Activated T-cell treated with anti-CD3 and anti-CD28 coated beads for 24 hours (primary cell): ENCODE measurements around the gene VSTM1.
"Not testable (repeated sequence)": the region's sequence is repeated elsewhere in the genome, so short reads cannot be mapped to it uniquely, and the experiment has no call there.

Source experiments
- DNase-seq: peaks from one replicate; pipeline ENCODE4 v3.0.0-alpha.2; 2020; ENCODE audit warnings: low read depth

Gene VSTM1, protein sequence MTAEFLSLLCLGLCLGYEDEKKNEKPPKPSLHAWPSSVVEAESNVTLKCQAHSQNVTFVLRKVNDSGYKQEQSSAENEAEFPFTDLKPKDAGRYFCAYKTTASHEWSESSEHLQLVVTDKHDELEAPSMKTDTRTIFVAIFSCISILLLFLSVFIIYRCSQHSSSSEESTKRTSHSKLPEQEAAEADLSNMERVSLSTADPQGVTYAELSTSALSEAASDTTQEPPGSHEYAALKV

DNA sequence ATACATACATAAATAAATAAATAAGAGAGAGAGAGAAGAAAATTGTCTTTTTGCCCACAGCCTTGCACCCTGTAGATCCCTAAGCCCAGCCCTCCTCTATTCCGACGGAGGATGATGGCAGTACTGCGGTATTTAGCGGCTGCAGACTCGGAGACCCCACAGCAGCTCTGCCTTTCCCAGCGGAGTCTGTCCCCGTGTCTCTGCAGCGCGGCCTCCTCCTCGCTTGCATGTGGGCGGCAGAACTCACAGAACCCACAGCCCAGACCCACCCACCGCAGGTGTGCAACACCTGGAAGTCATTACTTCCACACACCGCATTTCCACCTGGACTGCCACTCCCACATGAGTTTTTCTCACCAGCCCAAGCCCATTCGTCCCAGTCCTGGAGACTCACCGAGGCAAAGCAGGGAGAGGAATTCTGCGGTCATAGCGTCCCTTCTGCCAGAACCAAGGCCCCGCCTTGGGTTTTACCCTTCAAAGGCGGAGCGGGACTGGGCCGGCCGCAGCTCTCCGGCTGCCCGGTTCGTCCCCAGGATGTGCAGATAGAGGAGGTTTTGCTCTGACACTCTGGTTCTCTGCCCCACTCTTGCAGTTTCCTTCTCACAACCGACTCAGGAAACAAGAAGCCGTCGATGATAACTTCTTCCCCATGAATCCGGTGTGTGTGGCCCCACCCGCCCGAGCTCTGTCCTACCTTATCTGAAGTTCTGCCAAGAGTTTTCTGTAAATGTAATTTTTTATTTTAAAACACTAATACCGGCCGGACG, at the start of gene VSTM1:
VSTM1 (minus strand) TSS at position 548 of the 767 bp plus-strand sequence; CDS start at position 428, 120 bp downstream.
- DNase-seq: no peak

DNA sequence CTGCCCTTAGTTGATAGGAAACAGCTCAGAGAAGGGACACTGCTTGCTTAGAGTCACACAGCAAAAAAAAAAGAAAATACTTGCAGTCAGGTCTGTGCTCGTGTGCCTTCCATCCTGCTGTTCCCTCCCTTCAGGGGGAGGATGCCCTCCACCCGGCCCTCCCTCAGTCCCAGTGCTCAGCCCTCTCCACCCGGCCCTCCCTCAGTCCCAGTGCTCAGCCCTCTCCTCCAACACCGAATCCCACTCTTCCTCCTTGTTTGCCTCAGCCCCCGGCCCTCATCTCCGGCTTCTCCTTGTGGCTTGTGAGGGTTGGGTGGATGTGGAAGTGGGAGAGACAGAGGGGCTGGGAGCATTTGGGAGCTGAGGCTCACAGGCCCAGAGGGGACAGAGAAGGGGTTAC, 46.0 kb upstream of the VSTM1 start:
- no peak for DNase-seq

DNA sequence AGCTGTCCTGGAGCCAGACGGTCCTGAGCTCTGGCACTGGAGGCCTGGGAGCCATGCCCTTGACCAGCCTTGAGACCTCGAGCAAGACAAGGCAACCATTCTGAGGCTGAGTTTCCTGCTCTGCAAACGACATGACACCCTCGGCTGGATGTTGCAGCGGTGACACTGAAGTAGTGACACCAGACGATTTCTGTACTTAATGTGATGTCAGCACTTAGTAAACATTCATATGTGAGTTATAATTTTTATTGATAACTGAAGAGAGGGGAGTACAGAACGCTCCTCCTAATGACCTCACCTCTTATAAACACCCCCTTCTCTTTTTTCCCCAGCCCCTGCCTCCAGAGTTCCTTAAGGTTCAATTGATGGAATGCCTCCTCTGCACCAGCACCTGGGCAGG, 44.8 kb upstream of the VSTM1 start:
- DNase-seq: no peak

DNA sequence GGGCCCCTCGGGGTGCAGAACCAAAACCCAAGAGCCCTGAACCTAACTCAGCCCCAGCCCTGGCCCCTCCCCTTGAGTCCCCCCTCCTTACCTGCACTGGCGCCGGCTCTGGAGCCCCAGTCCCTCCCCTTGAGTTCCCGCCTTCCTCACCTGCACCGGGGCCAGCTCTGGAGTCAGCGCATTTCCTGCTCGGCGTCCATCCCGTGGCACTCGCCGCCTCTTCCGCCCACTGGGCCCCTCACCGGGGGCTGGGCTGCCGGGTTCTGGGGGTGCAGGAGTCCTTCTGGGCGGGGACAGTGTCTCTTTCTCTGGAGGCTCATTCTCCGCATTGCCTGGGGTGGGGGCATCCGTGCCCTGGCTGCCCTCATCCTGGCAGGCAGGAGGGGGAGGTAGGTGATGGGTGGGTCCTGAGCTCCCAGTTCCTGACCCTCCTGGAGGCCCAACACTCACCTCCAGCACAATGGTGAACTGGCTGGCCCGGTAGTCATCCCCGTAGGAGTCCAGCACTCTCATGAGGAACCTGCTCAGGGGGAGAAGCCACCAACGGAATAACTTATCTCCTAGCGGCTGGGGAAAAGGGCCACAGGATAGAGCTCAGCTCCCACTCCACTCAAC, 44.3 kb upstream of the VSTM1 start:
- DNase-seq: no peak

DNA sequence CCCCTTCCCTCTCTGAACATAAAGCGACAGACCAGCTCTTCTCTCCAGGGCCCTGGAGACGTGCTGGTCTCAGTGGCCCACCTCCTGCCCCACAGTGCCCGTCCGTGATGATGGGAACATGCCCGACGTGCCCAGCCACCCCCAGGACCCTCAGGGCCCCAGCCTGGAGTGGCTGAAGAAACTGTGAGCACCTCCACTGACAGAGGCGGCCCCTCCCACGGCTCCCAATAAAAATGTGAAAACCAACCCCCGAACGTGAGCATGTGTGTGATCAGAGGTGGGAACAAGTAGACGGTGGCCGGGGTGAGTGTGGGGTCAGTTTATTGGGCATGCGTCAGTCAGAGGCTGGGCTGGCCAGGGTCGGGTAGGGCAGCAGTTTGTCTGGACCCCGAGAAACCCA, 43.0 kb upstream of the VSTM1 start:
- DNase-seq: no peak

DNA sequence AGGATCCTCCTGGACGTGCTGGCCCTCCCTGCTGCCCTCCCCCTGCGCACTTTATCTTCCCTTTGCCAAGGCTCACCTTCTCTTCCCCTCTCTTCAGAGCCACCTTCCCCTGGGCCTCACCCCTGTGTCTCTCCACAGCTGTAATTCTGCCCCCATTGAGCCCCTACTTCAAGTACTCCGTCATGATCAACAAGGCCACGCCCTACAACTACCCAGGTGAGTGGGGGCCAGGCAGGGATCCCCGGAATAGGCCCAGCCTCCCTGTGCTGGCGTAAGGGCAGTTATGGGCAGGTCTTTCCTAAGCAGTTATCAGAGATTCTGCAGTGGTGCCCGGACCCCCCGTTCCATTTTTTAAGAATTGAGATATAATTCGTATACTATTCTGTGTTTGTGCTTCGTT, 42.1 kb upstream of the VSTM1 start:
- DNase-seq: no peak

DNA sequence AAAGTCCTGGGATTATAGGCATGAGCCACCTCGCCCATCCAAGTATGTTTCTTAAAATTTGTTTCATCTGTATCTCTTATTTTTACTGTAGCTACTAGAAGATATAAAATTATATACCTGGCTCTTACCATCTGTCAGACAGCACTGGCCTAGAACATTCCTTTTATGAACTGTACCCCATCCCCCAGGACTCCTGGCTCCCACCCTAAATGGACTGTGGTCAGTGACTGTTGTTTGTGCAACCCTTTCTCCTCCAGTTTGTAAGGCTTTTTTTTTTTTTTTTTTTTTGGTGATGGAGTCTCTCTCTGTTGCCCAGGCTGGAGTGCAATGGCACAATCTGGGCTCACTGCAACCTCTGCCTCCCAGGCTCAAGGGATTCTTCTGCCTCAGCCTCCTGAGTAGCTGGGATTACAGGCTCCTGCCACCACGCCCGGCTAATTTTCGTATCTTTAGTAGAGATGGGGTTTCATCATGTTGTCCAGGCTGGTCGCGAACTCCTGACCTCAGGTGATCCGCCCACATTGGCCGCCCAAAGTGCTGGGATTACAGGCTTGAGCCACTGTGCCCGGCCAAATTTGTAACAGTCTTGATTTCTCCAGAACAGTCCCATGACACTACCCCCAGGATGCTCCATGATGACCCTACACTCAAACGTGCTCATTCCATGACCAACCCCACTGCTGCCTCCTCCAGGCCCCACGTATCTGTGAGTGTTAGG, 41.5 kb upstream of the VSTM1 start:
- DNase-seq: no peak

DNA sequence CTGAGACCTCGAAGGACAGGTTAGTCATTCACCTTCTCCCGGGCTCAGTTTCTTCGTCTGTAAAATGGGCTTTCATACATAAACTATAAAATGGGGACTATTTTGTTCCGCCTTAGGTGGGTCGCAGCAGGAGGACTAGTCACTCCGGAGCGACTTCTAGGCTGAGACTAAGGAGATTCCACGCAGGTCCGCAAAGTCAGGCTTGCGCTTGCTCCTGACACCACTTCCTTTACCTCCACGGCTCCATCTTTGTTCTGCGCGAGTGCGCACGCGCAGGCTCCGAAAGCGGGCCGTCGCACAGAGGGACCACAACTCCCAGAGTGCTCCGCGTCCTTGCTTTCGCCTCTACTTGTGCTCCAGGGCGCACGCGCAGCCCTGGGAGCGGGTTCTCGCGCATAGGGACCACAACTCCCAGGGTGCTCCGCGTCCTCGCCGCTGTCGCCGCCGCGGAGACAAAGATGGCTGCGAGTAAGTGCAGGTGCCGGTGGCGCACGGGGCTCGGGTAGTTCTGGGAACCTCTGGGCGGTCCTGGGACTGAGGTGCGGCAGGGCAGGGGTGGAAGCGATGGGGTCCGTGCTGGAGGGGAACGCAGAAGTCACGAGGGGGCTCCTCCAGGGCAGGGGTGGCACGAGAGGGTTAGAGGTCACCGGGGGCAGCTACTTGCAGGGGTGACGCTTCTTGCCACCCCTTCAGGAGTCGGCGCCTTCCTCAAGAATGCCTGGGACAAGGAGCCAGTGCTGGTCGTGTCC, 38.9 kb upstream of the VSTM1 start, which contains the start of gene NDUFA3:
NDUFA3 (plus strand) TSS at position 435 of the 749 bp plus-strand sequence; CDS start at position 459, 24 bp downstream.
- DNase-seq: peak; percentile 96

DNA sequence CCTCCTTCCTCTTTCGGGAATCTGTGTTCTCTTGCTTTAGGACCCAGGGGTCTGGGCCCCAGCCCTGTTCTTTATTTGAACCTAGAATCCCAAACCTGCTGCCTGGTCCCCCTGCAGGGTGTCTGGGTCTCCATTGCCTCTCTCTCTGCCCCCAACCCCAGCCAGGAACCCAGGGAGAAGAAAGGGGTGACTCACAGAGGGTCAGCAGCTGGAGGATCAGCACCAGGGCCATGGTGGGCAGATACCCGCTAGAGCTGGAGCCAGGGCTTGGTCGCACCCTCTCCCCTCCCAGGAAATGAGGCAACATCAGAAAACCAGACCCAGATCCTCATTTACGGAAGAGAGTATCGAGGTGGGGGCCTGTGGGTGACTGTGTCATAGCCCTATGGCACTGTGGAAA, 36.9 kb upstream of the VSTM1 start, which contains the start of gene OSCAR:
OSCAR (minus strand) TSS at position 243 of the 400 bp plus-strand sequence; CDS start at position 232, 11 bp downstream.
- no peak for DNase-seq

DNA sequence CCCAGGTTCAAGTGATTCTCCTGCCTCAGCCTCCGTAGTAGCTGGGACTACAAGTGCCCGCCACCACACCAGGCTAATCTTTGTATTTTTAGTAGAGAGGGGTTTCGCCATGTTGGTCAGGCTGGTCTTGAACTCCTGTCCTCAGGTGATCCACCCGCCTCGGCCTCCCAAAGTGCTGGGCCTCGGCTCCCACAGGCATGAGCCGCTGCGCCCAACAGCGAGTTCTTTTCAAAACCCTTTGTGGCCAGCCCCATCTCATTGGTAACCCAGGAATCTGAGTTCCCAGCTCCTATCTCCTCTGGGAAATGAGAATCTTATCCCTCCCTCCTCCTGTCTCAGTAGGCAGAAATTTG, 36.2 kb upstream of the VSTM1 start:
- not testable (repeated sequence) for DNase-seq

DNA sequence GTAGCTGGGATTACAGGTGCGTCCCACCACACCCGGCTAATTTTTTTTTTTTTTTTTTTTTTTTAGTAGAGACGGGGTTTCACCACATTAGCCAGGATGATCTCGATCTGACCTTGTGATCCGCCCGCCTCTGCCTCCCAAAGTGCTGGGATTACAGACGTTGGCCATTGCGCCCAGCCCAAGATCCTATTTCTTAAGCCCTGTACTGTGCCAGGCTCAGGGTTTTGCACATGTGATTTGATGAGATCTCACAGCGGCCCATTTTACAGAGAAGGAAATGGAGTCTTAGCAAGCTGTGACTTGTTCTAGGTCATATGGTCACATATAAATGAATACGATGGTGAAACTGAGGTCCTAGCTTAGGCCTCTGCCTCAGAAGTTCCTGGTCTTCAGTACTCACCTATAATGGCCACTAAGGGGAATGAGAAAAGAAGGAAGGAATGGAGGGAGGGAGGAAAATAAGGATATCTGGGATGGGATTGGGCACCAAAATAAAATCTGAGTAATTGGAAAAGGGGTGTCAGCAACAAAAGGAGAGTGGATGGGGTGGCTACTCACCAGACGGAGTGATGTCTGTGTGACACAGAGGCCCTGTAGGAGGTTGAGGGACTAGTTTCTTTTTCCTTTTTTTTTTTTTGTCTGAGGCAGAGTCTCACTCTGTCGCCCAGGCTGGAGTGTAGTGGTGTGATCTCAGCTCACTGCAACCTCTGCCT, 35.6 kb upstream of the VSTM1 start:
- DNase-seq: no peak

DNA sequence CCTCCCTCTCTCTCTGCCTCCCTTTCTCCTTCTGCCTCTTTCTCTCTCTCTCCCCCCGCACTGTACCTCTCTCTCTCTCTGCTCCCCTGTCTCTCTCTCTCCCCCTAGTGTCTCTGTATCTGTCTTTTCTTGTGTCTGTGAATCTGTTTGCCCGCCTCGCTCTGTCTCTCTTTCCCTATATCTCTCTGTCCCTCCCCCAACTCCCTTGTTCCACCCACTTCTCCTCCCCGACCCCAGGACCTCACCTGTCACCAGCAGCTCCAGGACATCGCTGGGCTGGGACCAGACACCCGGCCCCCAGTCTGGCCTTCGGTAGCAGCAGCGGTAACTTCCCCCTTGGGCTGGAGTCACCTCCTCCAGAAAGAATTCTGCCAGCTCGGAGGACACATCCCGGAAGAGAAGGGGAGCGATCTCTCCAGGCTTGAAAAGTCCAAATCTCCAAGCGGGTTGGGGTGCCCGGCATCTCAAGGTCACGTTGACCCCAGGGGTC, 33.0 kb upstream of the VSTM1 start:
- no peak for DNase-seq

DNA sequence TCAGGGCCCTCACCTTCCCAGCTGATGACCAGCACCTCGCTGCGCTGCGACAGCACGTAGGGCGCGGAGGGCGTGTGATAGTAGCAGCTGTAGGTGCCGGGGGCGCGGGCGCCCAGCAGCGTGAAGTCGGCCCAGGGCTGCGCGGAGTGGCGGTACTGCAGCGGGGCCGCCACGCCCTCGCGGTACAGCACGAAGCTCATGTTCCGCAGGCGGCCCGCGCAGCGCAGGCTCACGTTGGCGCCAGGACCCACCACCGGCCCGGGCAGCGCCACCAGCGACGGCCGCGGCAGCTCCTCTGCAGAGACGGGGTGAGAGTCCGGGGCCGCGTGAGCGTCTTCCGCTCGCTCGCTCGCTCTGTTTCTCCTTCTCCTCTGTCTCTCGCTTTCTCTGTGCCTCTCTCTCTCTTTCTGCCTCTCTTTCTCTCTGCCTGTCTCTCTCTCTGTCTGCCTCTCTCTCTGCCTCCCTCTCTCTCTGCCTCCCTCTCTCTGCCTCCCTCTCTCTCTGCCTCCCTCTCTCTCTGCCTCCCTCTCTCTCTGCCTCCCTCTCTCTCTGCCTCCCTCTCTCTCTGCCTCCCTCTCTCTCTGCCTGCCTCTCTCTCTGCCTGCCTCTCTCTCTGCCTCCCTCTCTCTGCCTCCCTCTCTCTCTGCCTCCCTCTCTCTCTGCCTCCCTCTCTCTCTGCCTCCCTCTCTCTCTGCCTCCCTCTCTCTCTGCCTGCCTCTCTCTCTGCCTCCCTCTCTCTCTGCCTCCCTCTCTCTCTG, 32.3 kb upstream of the VSTM1 start:
- DNase-seq: peak; percentile 15

DNA sequence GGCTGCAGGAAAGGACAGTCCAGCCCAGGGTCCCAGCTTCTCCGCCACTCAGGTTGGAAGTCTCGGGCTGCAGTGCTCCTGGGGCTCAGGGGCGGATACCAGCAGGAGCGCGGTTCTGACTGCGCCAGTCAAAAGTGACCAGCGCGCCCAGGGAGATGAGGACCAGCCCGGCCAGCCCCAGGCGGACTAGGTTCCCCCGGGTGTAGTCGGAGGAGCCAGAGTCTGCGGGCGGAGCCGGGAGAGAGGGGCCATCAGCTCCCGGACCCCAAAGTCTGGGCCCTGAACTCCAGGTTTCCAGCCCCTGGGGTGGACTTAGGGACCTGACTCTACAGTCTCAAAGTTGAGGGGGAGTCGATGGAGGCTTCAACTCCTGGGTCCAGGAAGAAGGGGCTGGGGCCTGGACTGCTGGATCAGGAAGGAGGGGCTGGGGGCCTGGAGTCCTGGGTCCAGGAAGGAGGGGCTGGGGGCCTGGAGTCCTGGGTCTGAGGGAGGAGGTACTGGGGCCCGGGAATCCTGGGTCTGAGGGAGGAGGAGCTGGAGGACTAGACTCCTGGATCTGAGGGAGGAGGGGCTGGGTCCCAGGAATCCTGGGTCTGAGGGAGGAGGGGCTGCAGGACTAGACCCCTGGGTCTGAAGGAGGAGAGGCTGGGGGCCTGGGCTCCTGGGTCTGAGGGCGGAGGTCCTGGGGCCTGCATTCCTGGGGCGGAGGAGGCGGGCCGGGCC, 31.6 kb upstream of the VSTM1 start:
- no peak for DNase-seq

DNA sequence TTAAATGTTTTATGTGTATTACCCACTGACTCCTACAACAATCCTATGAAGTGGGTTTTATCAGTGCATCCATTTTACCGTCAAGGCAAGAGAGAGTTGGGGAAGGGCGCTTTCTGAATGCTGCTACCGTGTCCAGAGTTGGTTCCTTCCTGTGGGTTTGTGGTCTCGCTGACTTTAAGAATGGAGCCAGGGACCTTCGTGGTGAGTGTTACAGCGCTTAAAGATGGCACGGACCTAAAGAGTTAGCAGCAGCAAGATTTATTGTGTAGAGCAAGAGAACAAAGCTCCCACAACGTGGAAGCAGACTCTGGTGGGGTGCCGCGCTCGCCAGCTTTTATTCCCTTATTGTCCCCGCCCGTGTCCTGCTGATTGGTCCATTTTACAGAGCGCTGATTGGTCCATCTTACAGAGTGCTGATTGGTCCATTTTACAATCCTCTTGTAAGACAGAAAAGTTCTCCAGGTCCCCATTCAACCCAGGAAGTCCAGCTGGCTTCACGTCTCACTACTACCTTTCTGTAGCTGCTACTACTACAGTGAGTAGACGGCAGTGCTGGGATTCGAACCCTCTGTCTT, 30.8 kb upstream of the VSTM1 start:
- DNase-seq: no peak

DNA sequence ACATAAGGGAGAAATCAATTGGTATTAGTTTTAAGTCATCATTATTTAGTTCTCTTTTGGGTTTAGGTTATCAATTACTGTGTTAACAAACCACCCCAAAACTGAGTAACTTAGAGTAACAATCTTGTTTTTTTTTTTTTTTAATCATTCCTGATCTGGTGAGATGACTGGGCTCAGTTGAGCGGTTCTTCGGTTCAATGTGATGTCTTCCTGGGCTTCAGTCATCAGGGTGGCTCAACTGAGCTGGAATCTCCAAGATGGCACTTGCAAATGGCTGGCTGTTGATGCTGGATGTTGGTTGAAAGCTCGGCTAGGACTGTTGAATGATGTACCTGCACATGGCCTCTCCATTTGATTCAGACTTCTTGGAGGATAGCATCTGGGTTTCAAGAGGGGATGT, 20.7 kb upstream of the VSTM1 start:
- DNase-seq: no peak

DNA sequence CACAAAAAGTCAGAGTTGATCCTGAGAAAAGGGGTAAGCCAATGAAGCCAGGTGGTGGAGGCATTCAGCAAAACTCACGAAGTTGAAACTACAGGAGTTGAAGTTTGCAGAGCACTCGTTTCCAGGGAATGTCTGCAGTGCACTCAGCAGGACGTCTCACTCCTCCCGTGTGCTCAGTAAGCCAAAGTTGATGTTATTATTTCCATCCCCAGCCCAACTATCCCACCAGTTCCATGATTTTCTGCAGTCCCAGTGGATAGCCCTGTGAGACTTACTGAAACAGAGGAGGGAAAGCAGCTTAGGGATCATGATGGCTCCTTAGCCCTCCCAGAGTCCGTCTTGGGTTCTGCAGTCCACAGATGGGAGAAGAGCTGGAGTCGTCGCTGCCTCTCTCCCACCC, 17.3 kb upstream of the VSTM1 start, which contains the start of gene TARM1:
TARM1 (minus strand) TSS at position 334 of the 400 bp plus-strand sequence; CDS start at position 309, 25 bp downstream.
- DNase-seq: no peak

DNA sequence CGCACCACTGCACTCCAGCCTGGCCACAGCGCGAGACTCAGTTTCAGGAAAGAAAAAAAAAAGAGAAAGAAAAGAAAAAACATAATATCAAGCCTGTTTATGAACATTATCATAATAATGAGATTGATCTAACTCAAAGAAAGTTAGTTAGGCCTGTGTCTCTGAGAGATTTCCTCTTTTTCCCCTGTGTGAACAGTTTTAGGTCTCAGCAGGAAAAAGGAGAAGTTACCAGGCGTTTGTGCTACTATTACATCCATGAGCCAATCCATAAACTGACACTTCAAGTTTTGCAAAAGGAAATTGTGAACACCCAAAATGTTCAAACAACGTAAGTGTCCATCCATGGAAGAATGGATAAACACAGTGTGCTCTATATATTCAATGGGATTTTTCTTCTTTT, 13.6 kb upstream of the VSTM1 start:
- no peak for DNase-seq

DNA sequence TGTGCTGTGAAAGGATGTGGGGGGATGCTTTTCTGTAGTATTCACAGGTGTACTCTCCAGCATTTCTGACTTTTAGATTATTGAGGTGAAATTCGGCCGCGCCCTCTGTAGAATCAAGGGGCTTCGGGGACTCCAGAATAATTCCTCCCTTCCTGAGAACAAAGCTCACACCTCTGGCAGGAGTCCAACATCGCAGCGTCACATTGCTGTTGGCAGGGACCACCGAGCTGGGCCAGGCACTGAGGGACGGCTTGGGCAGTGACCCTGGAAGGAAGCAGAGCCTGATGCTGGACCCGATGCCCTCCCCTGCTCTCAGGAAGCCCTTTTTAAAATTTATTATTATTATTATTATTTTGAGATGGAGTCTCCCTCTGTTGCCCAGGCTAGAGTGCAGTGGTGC, 11.2 kb upstream of the VSTM1 start:
- DNase-seq: no peak
